ENCODE measurements around the gene PKNOX2. TPM values are rescaled to one million over a fixed set of nuclear protein-coding genes. Genes with fewer than 3 reads are reported as not detected.
A peak's percentile ranks its signal among the peaks of the same experiment; 100 is the strongest.

The PKNOX2 gene
- total and polyA plus RNA-seq, 10 donors: 0.80 to 8.9 (median 3.5) TPM

GRCh38 chr11:125376117-125376516, 211.6 kb downstream of the PKNOX2 start:
- Histone ChIP-seq H3K36me3 (no peaks in the 10 kb centered on the region), H3K4me3 (no peak overlapping the region), H3K4me1 (no peaks in the 10 kb centered on the region), H3K27me3 (replicated peaks in 1 of 7) (peaks cover 0 to 71% (median 0%) of the 10 kb centered on the region in 7 donors), H3K27ac (no peak overlapping the region), H3K9me3 (no peaks in the 10 kb centered on the region)
- TF ChIP-seq POLR2A (IDR thresholded peaks at IDR 0.05) (no peak), POLR2AphosphoS5 (IDR thresholded peaks at IDR 0.05) (no peak)
- TF ChIP-seq, protein P1, sequence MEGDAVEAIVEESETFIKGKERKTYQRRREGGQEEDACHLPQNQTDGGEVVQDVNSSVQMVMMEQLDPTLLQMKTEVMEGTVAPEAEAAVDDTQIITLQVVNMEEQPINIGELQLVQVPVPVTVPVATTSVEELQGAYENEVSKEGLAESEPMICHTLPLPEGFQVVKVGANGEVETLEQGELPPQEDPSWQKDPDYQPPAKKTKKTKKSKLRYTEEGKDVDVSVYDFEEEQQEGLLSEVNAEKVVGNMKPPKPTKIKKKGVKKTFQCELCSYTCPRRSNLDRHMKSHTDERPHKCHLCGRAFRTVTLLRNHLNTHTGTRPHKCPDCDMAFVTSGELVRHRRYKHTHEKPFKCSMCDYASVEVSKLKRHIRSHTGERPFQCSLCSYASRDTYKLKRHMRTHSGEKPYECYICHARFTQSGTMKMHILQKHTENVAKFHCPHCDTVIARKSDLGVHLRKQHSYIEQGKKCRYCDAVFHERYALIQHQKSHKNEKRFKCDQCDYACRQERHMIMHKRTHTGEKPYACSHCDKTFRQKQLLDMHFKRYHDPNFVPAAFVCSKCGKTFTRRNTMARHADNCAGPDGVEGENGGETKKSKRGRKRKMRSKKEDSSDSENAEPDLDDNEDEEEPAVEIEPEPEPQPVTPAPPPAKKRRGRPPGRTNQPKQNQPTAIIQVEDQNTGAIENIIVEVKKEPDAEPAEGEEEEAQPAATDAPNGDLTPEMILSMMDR (IDR thresholded peaks at IDR 0.05 in 8 of 11, conservative IDR thresholded peaks at IDR 0.05 in 3 of 11): no peak
- DNase-seq: peak; percentile 63
- intact Hi-C loops (cut with DNase I; ENCODE audit: low total_unique reads): no loop called here
- WGBS, 5 donors: 45 to 69% (median 53%) methylated on average over 6 to 9 of the region's 9 CpGs

- TF ChIP-seq POLR2AphosphoS5 (IDR thresholded peaks at IDR 0.05): no peak
- TF ChIP-seq, protein P1 (IDR thresholded peaks at IDR 0.05 in 8 of 11, conservative IDR thresholded peaks at IDR 0.05 in 3 of 11): no peak
- TF ChIP-seq POLR2A (IDR thresholded peaks at IDR 0.05): no peak
- WGBS, 5 donors: 88 to 94% (median 93%) methylated on average over 5 of the region's 5 CpGs
- Histone ChIP-seq H3K27ac (no peak overlapping the region), H3K36me3 (no peaks in the 10 kb centered on the region), H3K4me3 (no peak overlapping the region), H3K27me3 (replicated peaks in 1 of 7) (peaks cover 0 to 71% (median 0%) of the 10 kb centered on the region in 7 donors), H3K9me3 (no peaks in the 10 kb centered on the region), H3K4me1 (no peaks in the 10 kb centered on the region)
- intact Hi-C loops (cut with DNase I; ENCODE audit: low total_unique reads): no loop called here
- no peak for DNase-seq
Observed at GRCh38 chr11:125376856-125377255, 212.3 kb downstream of the PKNOX2 start.

- intact Hi-C loops (cut with DNase I; ENCODE audit: low total_unique reads): no loop called here
- WGBS, 5 donors: 93 to 98% (median 95%) methylated on average over 7 of the region's 7 CpGs
- no peak overlapping the region for H3K4me3 ChIP-seq
- no peaks in the 10 kb centered on the region for H3K4me1 ChIP-seq
- peak; percentile 37 for DNase-seq
- TF ChIP-seq, protein P1 (IDR thresholded peaks at IDR 0.05 in 8 of 11, conservative IDR thresholded peaks at IDR 0.05 in 3 of 11): no peak
- TF ChIP-seq POLR2A (IDR thresholded peaks at IDR 0.05) (no peak), POLR2AphosphoS5 (IDR thresholded peaks at IDR 0.05) (no peak)
- no peak overlapping the region for H3K27ac ChIP-seq
- H3K27me3 ChIP-seq (replicated peaks in 1 of 7): peaks cover 0 to 71% (median 0%) of the 10 kb centered on the region in 7 donors
- H3K36me3 ChIP-seq: no peaks in the 10 kb centered on the region
- H3K9me3 ChIP-seq: no peaks in the 10 kb centered on the region
Observed at GRCh38 chr11:125378083-125378482, 213.5 kb downstream of the PKNOX2 start.

- 78 to 90% (median 79%) methylated on average over 6 of the region's 6 CpGs for WGBS, 5 donors
- no peak overlapping the region for H3K4me3 ChIP-seq
- peaks cover 0 to 70% (median 0%) of the 10 kb centered on the region in 7 donors for H3K27me3 ChIP-seq (replicated peaks in 1 of 7)
- H3K36me3 ChIP-seq: no peaks in the 10 kb centered on the region
- H3K27ac ChIP-seq: no peak overlapping the region
- no peaks in the 10 kb centered on the region for H3K9me3 ChIP-seq
- peak; percentile 48 for DNase-seq
- no peaks in the 10 kb centered on the region for H3K4me1 ChIP-seq
- TF ChIP-seq, protein P1 (IDR thresholded peaks at IDR 0.05 in 8 of 11, conservative IDR thresholded peaks at IDR 0.05 in 3 of 11): no peak
- TF ChIP-seq POLR2AphosphoS5 (IDR thresholded peaks at IDR 0.05): no peak
- TF ChIP-seq POLR2A (IDR thresholded peaks at IDR 0.05): no peak
- intact Hi-C loops (cut with DNase I; ENCODE audit: low total_unique reads): no loop called here
Observed at GRCh38 chr11:125378571-125378970, 214.0 kb downstream of the PKNOX2 start.
